ENCODE results near the gene ROPN1L.
"Not testable (repeated sequence)": the region's sequence is repeated elsewhere in the genome, so short reads cannot be mapped to it uniquely, and the experiment has no call there.

Gene ROPN1L

GRCh38 chr5:10503321-10503720, 61.6 kb downstream of the ROPN1L start:
- no peak for DNase-seq

GRCh38 chr5:10503997-10504793, 62.5 kb downstream of the ROPN1L start:
- no peak for DNase-seq

GRCh38 chr5:10505517-10506095, 63.9 kb downstream of the ROPN1L start:
- no peak for DNase-seq

- no peak for DNase-seq
These were observed 64.9 kb downstream of the ROPN1L start for GRCh38 chr5:10506535-10506934.

- DNase-seq, result no peak
These were observed 66.0 kb downstream of the ROPN1L start for GRCh38 chr5:10507575-10508096.

- DNase-seq, result no peak
These were observed 67.9 kb downstream of the ROPN1L start for GRCh38 chr5:10509575-10509974.

- no peak for DNase-seq
These were observed 70.3 kb downstream of the ROPN1L start for GRCh38 chr5:10511741-10512640.

GRCh38 chr5:10513501-10514442, 72.1 kb downstream of the ROPN1L start:
- no peak for DNase-seq

GRCh38 chr5:10514572-10514971, 72.9 kb downstream of the ROPN1L start:
- DNase-seq, result not testable (repeated sequence)

Measured in NCI-H2081 treated with DMSO at 0.1 percent for 48 hours (cell line).